GM18909 (cell line): ENCODE results near the gene MYBPC2.

Experiments used
- ATAC-seq: cut with Tn5 transposase; IDR thresholded peaks from one replicate; pipeline ENCODE4 v1.9.1; 2021; ENCODE audit warnings: mild to moderate bottlenecking; ENCODE audit not compliant: unreplicated experiment, poor library complexity

Gene MYBPC2

GRCh38 chr19:50406829-50407228 lies 25.9 kb upstream of the MYBPC2 start:
- ATAC-seq = no peak

- ATAC-seq = no peak
These were observed 23.3 kb upstream of the MYBPC2 start for GRCh38 chr19:50409347-50409746.

GRCh38 chr19:50410109-50410508 lies 22.6 kb upstream of the MYBPC2 start:
- no peak for ATAC-seq

GRCh38 chr19:50412419-50412818 lies 20.3 kb upstream of the MYBPC2 start:
- ATAC-seq = no peak

- no peak for ATAC-seq
These were observed 19.6 kb upstream of the MYBPC2 start for GRCh38 chr19:50413096-50413495.

- no peak for ATAC-seq
These were observed 19.2 kb upstream of the MYBPC2 start for GRCh38 chr19:50413531-50413930.

- peak; percentile 7 for ATAC-seq
These were observed 17.6 kb upstream of the MYBPC2 start for GRCh38 chr19:50414864-50415660.

- ATAC-seq = peak; percentile 53
These were observed 17.0 kb upstream of the MYBPC2 start for GRCh38 chr19:50415661-50416033.

- ATAC-seq = no peak
These were observed 16.4 kb upstream of the MYBPC2 start for GRCh38 chr19:50416034-50416977.

- no peak for ATAC-seq
These were observed 15.3 kb upstream of the MYBPC2 start for GRCh38 chr19:50417111-50418081.

GRCh38 chr19:50418176-50419021 lies 14.3 kb upstream of the MYBPC2 start, which contains the start of gene SPIB:
Gene SPIB (plus strand): TSS chr19:50418938. CDS start chr19:50418963, 25 bp downstream.
- ATAC-seq = no peak

GRCh38 chr19:50419022-50419579 lies 13.6 kb upstream of the MYBPC2 start:
- ATAC-seq = no peak

GRCh38 chr19:50419580-50420035 lies 13.1 kb upstream of the MYBPC2 start:
- no peak for ATAC-seq

- no peak for ATAC-seq
These were observed 12.6 kb upstream of the MYBPC2 start for GRCh38 chr19:50420127-50420526.

GRCh38 chr19:50420808-50421207 lies 11.9 kb upstream of the MYBPC2 start:
- ATAC-seq = no peak

GRCh38 chr19:50422397-50423278 lies 10.1 kb upstream of the MYBPC2 start:
- no peak for ATAC-seq

GRCh38 chr19:50423279-50424113 lies 9.2 kb upstream of the MYBPC2 start:
- ATAC-seq = no peak
